Brain pericyte (primary cell): Measurements from ENCODE around the gene USE1.

Source experiments
- DNase-seq: peaks from one replicate; pipeline ENCODE4 v3.0.0-alpha.2; 2012; ENCODE audit warnings: low read depth, low spot score

The USE1 gene

DNA sequence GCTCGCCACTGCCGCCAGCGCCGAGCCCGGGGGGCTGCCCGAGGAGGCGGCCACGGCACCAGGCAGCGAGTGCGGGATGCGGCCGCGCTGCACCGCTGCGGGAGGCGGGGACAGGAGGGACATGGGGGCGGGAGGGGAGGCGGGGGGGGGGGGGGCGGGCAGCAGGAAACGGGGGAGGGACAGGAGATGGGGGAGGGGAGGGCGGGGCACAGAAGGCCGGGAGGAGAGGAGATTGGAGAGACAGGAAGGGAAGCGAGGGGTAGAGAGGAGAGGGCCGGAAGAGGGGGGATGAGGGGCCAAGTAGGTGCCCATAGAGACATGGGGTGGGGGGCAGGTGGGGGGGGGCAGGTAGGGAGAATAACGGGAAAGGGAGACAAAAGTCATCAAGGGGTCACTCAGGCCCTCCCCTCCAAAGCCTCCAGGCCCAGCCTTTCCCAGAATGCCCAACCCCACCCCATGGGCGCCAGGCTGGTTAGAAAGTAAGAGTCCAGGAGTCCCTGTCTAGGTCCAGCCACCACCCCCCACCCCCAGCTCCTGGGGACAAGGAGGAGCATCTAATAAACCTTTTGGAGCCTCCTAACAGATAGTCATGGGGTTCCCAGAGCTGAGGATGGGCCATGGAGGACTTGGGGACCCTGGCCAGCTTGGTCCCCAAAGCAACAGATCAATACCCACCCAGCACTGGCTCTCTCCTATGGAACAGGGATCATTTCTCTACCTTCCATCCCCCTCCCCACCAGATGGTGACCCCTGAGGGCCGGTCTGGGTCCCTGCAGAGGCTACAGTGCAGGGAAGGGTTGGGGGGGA is 21.0 kb downstream of the USE1 start:
- DNase-seq: no peak

DNA sequence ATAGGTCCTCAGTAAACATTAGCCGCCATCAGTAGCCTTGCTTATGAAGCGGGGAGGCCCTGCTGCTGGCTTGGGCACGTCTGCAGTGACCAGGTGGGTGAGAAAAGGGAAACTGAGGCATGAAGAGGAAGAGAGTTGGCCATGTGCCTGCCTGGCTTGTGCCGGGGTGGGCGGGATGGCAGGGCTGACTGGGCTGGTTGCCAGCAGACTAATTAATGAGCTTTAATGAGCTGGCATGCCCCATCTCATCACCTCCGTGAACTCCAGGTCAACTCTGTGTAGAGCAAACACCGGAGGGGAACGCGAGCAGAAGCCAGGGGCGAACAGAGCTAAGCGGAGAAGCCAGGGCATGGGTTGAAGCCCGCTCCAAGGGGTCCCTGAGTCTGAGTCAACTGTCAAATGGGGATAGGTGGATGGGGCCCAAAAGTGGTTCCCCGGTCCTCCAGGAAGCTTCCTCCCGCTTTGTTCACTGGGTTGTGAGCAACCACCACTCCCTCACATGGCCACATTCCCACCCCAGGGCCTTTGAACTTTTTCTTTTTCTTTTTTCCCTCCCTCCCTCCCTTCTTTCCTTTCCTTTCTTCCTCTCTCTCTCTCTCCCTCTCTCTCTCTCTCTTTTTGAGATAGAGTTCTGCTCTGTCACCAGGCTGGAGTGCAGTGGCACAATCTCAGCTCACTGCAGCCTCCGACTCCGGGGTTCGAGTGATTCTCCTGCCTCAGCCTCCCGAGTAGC is 21.8 kb downstream of the USE1 start:
- DNase-seq: no peak

DNA sequence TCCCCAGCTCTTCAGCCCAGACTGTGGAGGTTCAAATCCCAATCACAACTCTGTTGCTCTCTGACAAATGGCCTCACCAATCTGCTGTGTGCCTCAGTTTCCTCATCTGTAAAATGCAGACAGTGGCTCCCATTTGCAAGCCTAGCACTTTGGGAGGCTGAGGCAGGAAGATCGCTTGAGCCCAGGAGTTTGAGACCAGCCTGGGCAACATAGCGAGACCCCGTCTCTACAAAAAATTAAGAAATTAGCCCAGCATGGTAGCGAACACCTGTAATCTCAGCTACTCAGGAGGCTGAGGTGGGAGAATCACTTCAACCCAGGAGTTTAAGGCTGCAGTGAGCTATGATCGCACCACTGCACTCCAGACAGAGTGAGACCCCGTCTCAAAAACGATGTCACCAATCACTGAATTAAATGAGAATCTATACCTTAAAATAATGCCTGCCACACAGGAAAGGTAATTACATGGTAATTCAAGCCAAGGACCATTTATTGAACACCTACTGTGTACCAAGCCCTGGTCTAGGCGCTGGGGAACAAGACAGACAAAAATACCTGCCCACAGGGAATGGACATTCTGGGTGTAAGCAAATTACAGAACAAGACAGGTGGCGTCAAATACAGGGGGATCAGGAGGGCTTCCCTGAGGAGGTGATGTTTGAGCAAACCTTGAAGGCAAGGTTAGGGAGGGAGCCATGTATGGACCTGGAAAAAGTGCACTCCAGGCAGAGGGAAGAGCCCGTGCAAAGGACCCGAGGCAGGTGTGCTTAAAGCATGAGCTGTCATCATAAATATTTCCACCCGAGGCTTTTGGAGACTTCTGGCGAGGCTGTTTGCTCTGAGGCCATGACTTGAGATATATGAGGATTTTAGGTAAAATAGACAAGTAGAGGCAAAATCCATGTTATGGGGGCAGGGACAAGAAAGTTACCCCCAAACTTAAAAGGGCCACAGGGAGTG is 22.9 kb downstream of the USE1 start:
- no peak for DNase-seq

DNA sequence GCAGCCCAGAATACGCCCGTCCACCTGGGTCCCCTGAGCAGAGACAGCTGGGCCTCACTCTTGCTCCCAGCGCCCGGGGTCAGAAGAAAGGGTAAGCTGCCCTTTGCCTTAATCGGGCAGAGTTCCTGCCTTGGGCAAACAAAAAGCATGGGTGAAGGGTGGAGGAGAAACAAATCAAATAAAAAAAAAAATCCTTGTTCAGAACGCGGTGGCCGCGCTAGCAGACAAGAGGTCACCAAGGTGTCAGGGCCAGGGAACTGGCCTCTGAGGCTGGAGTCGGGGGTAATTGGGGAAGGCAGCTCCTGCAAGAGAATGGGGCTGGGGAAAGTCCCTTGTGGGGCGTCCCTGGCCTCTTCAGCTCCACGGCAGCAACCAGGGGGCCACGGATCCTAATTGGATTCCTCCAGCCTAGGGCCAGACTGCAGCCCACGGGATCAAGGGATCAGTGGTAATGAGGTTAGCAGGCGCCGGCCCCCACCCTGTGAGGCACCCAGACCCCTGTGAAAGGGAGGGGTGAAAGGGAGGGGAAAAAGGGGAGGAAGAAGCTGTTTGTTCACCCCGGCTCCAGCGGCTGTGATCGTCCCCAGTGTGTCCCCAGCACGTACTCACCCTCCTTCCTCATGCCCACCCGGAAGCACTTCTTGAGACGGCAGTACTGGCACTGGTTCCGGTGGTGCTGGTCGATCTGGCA is 25.1 kb downstream of the USE1 start:
- no peak for DNase-seq

DNA sequence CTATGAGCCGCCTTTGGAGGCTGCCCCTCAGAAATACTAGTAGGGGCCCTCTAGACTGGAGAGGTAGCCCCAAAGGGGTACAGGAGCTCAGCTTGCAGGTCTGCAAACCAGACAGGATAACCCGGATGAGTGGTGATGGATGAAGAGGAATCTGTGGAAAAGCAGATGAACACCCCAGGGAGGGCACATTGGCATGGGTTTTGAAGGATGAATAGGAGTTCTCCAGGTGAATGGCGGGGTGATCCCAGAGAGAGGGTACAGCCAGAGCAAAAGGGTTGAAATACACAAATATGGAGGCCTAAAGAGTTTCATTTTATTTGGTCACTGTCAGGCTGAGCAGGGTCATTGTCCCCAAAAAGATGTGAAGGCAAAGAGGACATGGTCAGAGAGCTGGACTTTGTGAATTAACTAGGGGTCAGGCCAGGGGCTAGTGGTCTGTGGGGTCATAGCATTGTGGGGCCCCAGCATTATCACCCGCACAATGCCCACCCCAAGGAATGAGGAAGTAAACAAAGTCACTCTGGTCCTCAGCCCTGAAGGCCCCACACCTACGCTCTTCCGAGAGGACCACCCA is 25.8 kb downstream of the USE1 start:
- no peak for DNase-seq

DNA sequence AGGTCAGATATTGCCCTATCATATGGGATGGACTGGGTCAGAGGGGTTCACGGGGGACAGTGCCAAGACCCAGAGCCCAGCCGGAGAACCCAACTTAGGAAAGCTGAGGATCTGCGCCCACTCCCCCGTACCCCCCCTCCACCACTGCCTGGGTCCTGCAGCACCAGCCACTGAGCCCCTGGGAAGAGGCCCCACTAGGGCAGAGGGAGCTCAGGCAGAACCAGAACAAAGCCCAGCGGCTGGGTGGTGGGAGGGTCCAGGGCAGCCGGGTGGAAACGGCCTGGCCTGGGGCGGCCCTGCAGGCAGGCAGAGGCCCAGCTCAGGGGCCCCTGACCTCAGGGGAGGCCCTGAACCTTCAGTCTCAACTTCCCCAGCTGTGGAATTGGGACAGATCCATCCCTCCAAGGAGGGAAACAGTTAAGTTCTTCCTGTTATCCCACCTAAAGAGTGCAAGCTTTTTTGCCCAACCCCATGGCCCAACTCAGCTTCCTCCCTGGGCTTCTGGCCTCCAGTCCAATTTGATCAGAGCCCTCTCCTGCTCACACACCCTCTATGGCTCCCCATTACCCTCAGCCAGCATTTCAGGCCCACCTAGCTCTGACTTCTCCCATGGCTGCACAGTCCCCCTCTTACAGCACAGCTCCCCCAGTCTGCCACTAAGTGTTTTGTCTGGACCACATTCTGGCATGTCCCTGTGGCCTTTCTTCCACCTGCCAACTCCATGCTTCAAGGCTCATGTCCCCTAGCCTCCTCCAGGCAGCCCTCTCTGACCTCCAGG is 27.5 kb downstream of the USE1 start:
- DNase-seq: no peak

DNA sequence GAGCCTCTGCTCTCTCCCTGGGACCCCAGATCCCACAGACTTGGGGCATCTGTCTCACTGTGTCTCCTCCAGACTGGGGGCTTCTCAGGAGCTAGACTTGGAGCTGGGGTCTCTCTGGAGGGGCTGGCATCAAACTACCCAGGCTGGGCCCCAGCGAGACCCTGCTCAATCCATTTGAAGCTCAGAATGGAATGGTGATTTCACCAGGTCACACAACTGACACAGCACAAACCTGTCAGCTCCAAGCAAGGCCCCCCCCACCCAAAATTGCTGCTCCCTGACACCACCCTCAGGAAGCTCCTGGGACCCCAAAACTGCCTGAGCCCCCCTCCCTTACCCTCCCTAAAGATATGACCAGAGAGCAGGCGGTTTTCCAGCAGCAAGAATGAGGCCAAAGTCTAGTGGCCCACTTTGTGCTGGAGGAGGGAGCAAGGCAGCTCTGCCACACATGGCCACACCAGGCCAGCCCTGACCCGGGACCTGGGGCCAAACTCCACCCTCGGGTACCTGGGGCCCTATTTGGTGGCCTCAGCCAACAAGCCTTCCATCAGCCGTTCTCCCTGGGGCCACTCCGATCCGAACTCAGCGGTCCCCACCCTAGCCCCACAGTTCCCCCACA is 28.2 kb downstream of the USE1 start:
- no peak for DNase-seq

DNA sequence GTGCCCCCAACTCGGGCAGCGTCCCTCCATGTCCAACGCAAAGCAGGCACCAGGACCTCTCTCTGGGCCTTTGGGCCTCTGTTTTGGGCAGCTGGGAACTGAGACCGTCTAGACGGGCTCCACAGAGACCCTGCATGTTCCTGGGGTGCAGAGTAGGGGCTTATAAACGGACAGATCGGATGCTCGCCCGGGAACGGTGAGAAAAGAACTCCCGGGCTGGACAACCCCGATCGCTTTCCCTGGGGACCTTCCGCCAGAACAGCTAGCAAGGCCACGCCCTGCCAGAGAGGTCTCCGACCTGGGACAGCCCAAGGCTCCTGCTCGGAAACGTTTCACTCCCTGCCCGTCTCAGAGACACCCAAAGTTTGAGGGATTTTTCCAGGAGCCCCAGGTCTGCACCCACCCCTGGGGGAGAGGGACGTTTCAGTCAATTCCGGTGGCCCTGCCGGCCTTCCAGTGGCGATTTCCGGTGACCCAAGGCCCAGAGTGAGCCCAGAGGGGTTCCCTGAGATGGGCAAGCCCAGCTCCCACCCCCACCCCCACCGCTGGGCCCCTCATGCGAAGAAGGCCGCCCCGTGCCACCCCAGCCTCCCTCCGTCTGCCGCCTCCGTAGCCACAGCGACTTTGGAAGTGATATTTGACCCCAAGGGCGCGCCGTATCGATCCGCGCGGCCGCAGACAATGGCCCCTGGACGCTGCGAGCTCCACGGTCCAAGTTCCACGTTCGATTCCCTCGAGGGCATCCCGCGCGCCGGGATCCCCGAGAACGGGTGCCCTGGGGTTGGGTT is 28.9 kb downstream of the USE1 start:
- no peak for DNase-seq

DNA sequence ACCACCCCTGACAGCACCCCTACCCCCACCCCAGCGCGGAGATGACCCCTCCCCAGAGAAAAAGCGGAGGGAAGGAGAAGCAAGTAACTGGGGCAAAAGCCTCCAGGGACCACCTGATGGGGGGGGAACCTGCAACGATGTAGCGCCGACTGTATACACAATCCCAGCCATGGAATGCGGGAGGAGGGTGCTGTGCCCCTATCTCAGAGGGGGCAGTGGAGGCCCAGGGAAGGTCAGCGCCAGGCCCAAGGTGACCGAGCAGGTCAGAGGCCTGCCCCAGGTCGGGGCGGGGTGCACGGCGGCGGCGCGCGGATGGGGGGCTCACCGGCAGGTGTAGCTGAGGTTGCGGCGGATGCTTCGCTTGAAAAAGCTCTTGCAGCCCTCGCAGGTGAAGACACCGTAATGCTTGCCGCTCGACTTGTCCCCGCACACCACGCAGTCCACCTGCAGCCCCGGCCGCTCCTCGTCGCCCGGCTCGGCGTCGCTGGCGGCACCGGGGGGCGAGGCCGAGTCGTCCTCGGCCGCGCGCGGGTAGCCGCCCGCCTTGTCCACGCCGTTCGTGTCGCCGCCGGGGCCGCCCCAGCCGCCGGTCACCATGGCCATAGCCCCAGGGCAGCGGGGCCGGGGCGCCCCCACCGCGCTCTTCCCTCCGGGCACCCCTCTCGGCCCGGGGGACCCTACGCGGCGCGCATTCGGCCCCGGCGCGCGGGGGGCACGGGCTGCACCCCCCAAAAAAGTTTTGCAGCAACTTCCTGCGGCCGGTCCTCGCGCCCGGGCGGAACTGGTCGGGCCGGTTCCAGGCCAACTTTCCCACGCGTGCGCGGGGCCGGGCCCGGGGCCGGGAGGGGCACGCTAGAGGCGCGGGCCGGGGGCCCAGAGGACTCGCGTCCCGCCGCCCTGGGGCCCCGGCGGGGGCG is 29.7 kb downstream of the USE1 start:
- no peak for DNase-seq

DNA sequence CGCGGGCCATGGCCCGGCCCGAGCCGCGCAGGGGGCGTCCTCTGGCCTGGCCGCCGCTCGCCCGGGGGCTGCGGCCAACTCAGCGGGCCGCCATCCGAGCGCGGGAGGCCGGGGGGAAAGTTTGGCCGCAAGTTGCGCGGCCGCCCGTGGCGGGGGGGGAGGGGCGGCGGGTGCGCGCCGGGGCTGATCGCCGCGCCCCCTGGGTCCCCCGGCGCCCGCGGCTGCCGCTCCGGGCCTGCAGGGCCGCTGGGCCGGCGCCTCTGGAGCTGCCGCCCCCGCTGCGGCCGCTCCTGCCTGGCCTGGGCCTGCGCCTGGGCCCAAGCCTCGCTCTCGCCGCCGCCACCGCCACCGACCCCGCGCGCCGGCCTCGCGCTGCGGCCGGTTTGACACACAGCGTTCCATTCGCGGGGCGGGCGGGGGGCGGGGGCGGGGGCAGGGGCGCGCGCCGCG is 30.4 kb downstream of the USE1 start, which contains the start of gene NR2F6:
Gene NR2F6 (minus strand): TSS at position 385 of the 450 bp plus-strand sequence. CDS start 699 bp downstream, outside the sequence.
- no peak for DNase-seq

DNA sequence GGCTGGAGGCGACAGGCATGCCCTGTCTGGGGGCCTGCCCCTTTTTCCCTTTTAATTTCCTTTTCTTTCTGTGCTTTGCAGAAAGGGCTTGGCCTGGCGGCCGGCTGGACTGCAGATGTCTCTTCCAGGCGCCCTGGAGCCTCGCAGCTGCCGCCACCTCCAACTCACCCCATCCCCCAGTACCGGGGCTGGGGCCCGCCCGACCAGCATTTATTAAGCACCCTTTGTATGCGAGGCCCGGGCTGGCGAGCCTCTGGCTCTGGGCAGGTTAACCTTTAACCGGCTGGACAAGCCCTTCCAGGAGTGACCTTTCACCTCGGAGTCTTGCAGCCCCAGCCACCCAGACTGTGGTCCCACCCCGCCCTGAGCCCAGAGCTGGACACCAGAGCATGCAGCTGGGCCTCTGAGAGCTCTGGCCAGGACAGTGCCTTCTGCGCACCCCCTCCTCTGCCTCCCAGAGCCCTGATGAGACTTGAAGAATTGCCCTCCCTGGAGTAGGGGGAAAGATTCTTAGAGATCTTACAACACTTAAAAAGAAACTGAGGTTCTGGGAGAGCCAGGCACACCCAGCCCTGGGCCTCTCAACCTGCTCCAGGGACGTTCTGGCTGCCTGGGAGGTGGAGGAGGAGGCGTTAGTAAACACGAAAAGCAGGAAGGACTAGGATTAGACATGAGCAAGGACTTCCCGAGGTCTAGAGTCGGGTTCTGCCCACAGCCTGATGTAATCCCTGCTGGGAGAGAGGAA is 31.7 kb downstream of the USE1 start:
- peak; percentile 45 for DNase-seq

DNA sequence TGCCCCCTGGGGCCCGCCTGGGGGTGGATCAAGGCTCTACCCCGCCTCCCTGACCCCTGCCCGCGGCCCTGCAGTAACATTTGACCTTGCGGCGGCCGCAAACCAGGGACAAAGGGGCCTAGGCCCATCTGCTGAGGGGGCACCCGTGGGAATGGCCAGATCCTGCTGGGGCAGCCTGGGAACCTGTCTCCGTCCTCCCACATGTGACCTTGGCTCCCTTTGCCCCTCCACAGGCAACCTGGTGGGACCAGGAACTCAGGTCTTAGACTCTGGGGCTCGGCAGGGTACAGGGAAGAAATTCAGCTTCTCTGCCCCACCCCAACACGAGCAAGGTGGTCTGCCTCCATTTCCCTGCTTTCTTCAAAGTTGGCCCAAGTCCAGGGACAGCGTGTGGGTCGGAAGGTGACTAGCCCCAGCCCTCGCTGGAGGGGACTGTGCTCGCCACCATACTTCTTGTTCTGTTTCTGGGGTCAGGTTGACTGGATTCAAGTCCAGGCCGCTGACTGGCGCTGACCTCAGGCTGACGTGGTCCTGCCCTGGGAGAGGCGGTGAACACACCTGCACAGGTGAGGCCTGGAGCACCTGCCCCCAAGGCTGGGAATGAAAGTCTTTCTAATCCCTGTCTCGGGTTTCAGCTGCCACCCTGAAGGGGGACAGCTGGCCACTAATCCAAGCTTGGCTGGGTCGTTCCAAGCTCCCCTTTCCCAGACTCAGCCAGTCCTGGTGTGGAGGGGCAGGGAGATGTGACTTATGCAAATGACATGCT is 33.0 kb downstream of the USE1 start:
- DNase-seq: no peak

DNA sequence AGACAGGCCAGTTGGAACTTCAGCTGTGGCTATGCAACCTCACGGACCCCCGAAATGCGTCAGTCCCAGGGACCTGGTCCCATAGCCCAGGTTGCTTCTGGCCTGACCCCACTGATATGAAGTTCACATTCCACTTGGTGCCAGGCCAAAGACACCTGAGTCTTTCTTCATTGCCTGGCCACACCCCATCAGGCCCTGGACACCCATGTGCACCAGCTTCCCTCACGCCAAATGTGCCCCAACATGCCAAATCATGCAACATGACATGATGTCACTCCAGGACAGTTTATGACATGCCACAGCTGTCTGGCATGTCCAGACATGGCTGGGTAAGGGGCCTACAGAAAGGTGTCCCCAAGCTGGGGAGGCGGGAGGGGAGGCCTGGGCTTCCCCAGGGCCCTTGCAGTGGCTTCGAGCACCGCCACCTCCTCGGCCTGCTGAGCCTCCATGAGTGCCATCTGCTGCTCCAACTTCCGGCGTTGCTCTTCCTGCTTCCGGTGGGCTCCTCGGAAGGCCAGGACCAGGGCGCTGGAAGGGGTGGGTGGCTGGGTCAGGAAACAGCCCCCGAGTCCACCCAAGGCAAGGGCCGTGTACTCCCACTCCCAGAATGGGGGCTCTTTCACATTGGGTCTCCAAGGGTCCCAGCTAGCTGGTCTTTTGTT is 34.9 kb downstream of the USE1 start:
- no peak for DNase-seq

DNA sequence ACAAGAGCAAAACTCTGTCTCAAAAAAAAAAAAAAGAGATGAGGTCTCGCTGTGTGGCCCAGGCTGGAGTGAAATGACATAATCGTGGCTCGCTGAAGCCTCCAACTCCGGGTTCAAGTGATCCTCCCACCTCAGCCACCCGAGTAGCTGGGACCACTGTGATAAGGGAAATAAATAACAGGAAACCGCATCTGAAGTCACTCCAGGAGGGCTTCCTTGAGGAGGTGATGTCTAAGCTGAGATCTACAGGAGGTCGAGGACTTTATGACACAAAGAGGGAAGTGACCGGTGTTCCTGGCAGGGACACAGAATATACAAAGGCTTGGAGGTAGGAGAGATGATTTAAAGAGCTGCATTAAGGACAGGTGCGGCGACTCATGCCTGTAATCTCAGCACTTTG is 39.5 kb downstream of the USE1 start:
- no peak for DNase-seq

DNA sequence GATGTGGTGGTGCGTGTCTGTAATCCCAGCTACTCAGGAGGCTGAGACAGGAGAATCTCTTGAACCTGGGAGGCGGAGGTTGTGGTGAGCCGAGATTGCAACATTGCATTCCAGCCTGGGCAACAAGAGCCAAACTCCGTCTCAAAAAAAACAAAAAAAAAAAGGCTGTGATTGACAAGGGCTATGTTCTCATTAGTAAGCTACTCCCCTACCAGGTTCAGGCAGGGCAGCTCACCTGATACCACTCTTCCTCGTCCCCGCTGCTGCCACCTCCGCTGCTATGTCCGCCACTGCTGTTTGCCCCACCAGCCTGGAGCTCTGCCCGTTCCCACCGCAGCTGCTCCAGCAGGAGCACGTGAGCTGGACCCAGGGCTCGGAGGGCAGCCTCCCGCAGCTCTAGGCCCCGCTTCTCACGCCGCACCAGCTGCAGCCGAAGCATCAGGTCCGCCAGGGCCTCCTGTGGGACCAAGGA is 40.0 kb downstream of the USE1 start:
- no peak for DNase-seq

DNA sequence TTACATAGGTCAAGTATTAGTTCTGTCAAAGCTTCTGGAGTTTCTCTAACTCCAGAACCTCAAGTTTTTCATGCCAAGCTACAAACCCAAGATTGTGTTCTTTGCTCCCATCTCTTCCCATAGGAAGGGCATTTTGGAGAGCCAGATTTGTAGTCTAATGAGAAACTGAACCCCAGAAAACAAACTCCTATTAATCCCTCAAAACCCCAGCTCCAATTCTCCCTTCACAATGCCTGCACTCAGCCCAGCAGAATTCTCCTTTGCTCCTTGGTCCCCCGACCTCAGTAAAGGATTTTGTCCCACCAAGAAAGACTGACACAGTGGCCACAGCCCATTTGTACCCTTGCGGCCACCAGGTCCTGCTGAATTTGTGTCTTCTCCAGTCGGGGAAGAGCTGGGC is 41.0 kb downstream of the USE1 start:
- no peak for DNase-seq
